HG03469 (cell line): Measurements from ENCODE around the gene INF2.
A peak's percentile ranks its signal among the peaks of the same experiment; 100 is the strongest.

ENCODE experiments used
- ATAC-seq: cut with Tn5 transposase; IDR thresholded peaks from one replicate; pipeline ENCODE4 v1.9.1; 2021; ENCODE audit warnings: mild to moderate bottlenecking, moderate library complexity, moderate number of reproducible peaks; ENCODE audit not compliant: unreplicated experiment

Gene INF2

GRCh38 chr14:104675447-104675846 is 14.0 kb upstream of the INF2 start:
- ATAC-seq: no peak

- no peak for ATAC-seq
Observed at GRCh38 chr14:104676130-104676693, 13.2 kb upstream of the INF2 start.

DNA sequence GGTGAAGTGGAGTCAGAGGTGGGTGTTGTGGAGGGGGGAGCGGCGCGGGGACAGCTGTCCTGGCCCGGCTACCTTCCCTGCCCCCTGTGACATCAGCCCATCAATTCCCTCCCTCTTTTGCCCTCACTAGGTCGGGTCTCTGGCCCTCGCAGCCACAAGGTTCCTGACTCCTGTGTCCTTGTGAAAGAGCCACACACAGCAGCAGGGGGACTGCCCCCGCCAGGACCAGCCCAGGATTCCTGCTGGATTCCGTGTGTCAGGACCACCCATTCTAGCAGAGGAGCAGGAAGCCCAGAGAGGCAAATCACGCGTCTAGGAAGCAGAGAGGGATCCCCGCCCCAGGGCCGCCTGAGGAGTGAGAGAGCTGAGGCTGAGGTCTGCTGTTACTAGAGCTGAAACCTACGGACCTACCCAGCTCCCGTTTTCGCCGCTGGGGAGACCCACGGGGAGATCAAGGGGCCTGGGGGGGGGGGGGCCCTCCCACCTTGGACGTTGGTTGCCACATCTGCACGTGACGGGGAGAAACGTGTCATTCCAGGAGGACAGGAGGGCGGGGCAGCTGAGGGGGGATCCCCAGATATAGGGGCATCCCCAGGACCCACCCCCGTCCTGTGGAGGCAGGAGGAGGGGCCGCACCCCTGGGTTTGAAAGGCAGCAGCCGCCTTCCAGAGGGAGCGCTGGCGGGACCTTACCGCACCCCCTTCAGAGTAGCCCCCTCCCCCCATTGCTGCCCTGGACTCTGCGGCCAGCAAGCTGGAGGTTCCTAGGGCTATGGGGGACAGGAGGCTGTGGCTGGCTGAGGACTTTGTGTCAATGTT is 12.5 kb upstream of the INF2 start:
- no peak for ATAC-seq

GRCh38 chr14:104677512-104678332 is 11.7 kb upstream of the INF2 start:
- ATAC-seq: no peak

GRCh38 chr14:104678346-104678745 is 11.1 kb upstream of the INF2 start:
- ATAC-seq: no peak

GRCh38 chr14:104678901-104679705 is 10.3 kb upstream of the INF2 start:
- no peak for ATAC-seq

GRCh38 chr14:104680056-104680805 is 9.2 kb upstream of the INF2 start:
- no peak for ATAC-seq

DNA sequence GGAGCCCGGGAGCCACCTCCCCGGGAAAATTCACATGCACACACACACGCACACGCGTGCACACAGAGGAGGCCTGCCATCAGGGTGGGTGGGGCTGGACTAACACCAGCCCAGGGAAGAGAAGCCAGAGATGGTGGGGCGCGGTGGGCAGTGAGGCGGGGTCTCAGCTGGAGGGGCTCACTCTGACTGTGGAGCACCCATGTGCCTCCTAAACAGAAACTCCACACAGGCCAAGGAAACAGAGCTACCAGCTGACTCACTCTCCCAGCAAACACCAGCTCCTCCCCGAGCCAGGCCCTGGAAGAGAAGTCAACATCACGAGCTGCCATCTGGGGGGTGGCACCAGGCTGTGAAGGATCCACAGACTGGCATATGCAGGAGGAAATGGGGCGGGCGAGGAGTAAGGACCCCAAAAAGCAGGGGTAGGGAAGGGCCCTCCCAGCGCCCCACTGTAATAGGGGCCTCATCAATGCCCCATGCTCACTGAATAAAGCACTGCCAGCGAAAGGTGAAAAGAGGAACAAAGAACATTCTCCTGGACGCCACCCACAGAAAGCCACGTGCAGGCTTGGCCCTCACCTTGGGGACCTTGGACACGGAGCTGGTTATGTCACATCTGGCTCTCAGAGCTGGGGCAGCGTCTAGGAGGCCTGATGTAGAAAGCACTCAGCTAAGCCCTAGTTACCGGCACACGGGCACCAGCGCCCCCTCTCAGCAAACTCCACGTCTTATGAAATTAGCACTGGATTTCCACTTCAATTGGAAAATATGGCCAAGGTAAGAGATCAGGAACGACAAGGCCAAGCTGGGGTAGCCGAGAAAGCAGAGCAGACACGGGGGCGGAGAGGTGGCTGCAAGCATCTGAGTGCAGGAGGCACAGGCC is 8.4 kb upstream of the INF2 start:
- peak; percentile 41 for ATAC-seq

DNA sequence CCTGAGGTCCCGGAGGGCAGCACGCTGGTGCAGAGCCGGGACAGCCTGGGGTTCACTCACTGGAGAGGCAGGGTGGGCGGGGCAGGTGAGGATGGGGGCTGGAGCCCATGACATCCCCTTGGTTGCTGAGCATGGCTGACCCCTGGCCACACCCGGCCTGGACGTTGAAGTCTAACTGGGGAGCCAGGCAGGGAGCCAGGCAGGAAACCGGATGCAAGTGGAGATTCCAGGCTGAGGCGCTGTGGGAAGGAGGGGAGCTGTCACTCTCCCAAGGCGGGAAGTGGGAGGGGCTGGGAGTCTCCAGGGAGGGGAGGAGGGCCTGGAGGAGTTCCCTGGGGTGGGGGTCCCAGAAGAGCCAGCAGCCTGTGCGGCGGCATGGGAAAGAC is 7.7 kb upstream of the INF2 start:
- no peak for ATAC-seq

- no peak for ATAC-seq
Observed at GRCh38 chr14:104682107-104682593, 7.3 kb upstream of the INF2 start.

DNA sequence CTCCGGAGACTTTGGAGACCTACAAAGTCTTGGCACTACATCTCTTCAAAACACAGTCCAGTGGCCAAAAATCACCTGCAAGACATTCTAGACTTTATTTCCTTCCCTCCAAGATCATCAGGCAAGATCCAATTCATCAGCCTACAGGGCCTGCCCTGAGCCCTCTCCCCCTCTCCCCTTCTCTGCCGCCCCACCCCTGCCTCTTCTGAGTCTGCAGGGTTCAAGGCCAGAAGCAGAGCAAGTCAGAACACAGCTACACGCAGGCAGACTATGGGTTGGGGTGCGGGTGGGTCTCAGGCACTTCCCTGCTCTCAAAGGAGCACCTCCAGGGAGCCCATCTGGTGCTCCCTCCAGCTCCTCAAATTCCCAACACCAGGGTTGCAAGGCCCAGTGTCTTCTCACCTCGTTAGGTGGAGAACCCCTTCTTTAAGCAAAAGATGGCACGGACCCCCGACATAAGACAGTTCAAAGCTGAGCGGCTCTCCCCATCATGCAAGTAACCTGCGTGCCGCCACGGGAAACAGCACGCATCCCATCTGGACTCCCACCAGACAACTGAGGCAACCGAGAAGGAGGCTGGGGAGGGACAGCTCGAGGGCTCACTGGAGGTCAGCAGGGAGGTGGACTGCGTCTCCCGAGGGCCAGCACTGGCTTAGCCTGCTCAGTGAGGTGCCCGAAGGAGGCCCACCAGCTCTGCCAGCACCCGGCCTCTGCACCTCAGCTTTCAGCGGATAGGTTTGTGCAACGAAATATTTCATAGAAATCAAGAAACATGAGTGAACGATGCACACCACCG is 5.6 kb upstream of the INF2 start:
- no peak for ATAC-seq

- ATAC-seq: no peak
Observed at GRCh38 chr14:104684449-104684821, 5.0 kb upstream of the INF2 start.

DNA sequence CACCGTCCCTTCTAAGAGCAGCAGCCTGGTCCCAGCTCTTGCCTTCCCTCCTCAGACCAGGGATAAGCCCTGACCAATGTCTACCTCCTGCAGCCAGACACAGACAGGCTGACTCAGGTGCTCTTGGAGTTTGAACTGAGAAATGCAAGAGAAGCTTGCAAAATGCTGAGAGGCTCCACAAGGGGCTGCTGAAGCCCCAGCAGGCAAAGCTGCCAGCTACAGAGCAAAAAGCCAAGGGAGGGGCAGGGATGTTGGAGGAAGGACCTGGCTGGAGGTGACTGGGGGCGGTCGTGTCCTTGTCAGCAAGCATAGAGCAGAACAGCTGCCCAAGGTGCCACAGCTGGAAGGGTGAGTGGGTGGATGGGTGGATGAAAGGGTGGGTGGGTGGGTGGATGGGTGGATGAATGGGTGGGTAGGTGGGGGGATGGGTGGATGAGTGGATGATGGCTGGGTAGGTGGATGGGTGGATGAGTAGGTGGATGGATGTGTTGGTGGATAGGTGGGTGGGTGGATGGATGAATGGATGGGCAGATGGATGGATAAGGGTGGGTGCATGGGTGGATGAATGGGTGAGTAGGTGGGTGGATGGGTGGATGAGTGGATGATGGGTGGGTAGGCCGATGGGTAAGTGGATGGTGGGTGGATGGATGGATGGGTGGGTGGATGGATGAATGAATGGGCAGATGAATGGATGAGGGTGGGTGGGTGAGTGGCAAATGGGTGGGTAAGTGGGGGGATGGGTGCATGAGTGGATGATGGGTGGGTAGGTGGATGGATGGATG is 4.0 kb upstream of the INF2 start:
- ATAC-seq: no peak

DNA sequence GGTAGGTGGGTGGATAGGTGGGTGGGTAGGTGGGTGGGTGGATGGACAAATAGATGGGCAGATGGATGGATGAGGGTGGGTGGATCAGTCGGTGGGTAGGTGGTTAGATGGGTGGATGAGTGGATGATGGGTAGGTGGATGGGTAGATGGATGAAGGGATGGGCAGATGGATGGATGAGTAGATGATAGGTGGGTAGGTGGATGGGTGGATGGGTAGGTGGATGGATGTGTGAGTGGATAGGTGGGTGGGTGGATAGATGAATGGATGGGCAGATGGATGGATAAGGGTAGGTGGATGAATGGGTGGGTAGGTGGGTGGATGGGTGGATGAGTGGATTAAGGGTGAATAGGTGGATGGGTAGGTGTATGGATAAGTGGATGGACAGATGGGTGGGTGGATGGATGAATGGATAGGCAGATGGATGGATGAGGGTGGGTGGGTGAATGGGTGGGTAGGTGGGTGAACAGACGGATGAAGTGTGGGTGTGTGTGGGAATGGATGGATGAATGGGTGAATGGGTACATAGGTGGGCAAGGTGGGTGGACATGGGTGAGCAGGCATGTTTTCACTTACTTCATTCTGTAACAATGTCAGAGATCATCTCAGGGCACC is 3.3 kb upstream of the INF2 start:
- no peak for ATAC-seq

GRCh38 chr14:104686624-104687517 is 2.5 kb upstream of the INF2 start:
- no peak for ATAC-seq
